Measurements from ENCODE around the gene TGFBRAP1. TPM values are rescaled to one million over a fixed set of nuclear protein-coding genes. Genes with fewer than 3 reads are reported as not detected.

The TGFBRAP1 gene
- total and polyA plus RNA-seq, 9 of the 15 experiments (the other 6 are each of a cell fraction or from before 2014, with no cell fraction given), result 3.7 to 18.0 (median 11.0) TPM

GRCh38 chr2:105279126-105279525 is 50.4 kb downstream of the TGFBRAP1 start:
- peaks cover 89% of the 10 kb centered on the region; the same call in 2 of the 3 replicates for H3K36me3 ChIP-seq (ENCODE audit: control insufficient read depth, insufficient read depth, low read length)
- TF ChIP-seq, protein P1, sequence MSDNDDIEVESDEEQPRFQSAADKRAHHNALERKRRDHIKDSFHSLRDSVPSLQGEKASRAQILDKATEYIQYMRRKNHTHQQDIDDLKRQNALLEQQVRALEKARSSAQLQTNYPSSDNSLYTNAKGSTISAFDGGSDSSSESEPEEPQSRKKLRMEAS (CRISPR knock-in tag; IDR thresholded peaks at IDR 0.05), result no peak
- no peak for TF ChIP-seq ZNF766 (CRISPR knock-in tag; conservative IDR thresholded peaks at IDR 0.05)
- TF ChIP-seq HCFC1 (IDR thresholded peaks at IDR 0.05; ENCODE audit: low read depth, low read length), result no peak
- no peak for TF ChIP-seq SMC3 (conservative IDR thresholded peaks at IDR 0.05; ENCODE audit: insufficient read depth, low read depth, low read length)
- H3K9me3 ChIP-seq (replicated peaks; ENCODE audit: control insufficient read depth, insufficient read depth, low read depth, low read length), result no peaks in the 10 kb centered on the region
- intact Hi-C loops (cut with micrococcal nuclease) (no loop called here), in situ Hi-C loops (cut with MboI) (no loop called here)
- ATAC-seq (no peak), DNase-seq (ENCODE audit: extremely low read depth in 1 of 4, low spot score in 3 of 4) (no peak), FAIRE-seq (no peak)
- no peaks in the 10 kb centered on the region for H3K27me3 ChIP-seq (ENCODE audit: control insufficient read depth in 2 of 2, insufficient read depth in 2 of 2, low read length in 2 of 2)
- no TSS peak for BruUV-seq (replicated peaks)
- H3K79me2 ChIP-seq (ENCODE audit: control insufficient read depth, insufficient read depth, low read length), result no peaks in the 10 kb centered on the region
- H3K9ac ChIP-seq (ENCODE audit: insufficient read depth in 1 of 2, low read depth in 2 of 2, low read length in 2 of 2), result no peak overlapping the region
- 100% methylated on average over 1 of the region's 1 CpG for WGBS (ENCODE audit: insufficient coverage, low coverage, missing lambda C conversion rate)
- H3K4me1 ChIP-seq (replicated peaks in 1 of 2; ENCODE audit: control insufficient read depth in 2 of 2, insufficient read depth in 2 of 2, low read length in 2 of 2), result no peaks in the 10 kb centered on the region
- H2AFZ ChIP-seq (ENCODE audit: low read depth, low read length), result no peak overlapping the region
- H3K4me3 ChIP-seq, result no peak overlapping the region
- no peak overlapping the region for H3K4me2 ChIP-seq (ENCODE audit: insufficient read depth, low read length)
- no peaks in the 10 kb centered on the region for H3K9me1 ChIP-seq (ENCODE audit: control insufficient read depth, insufficient read depth, low read length)
- no peaks in the 10 kb centered on the region for H4K20me1 ChIP-seq (replicated peaks; ENCODE audit: control insufficient read depth, insufficient read depth, low read length)
- H3K27ac ChIP-seq (ENCODE audit: extremely low read depth, low read depth, low read length), result no peak overlapping the region
- POLR2A ChIA-PET, result interaction anchor here (0.7 kb wide), 1 partner anchor 23 kb away, joined by 3 read pairs; no protein-coding TSS in a partner anchor
- CTCF ChIA-PET (ENCODE audit: low intra/inter-chr PET ratio), result interaction anchor here (0.6 kb wide), 1 partner anchor 36 kb away, joined by 3 read pairs; no protein-coding TSS in a partner anchor

- Histone ChIP-seq H3K4me2 (ENCODE audit: insufficient read depth, low read length) (no peak overlapping the region), H3K9me3 (replicated peaks; ENCODE audit: control insufficient read depth, insufficient read depth, low read depth, low read length) (no peaks in the 10 kb centered on the region), H2AFZ (ENCODE audit: low read depth, low read length) (no peak overlapping the region), H3K27me3 (ENCODE audit: control insufficient read depth in 2 of 2, insufficient read depth in 2 of 2, low read length in 2 of 2) (no peaks in the 10 kb centered on the region), H3K79me2 (ENCODE audit: control insufficient read depth, insufficient read depth, low read length) (no peaks in the 10 kb centered on the region), H3K27ac (ENCODE audit: extremely low read depth, low read depth, low read length) (no peak overlapping the region), H3K4me1 (replicated peaks in 1 of 2; ENCODE audit: control insufficient read depth in 2 of 2, insufficient read depth in 2 of 2, low read length in 2 of 2) (no peaks in the 10 kb centered on the region), H3K36me3 (ENCODE audit: control insufficient read depth, insufficient read depth, low read length) (peaks cover 89% of the 10 kb centered on the region; the same call in 2 of the 3 replicates), H3K9me1 (ENCODE audit: control insufficient read depth, insufficient read depth, low read length) (no peaks in the 10 kb centered on the region), H4K20me1 (replicated peaks; ENCODE audit: control insufficient read depth, insufficient read depth, low read length) (no peaks in the 10 kb centered on the region), H3K4me3 (no peak overlapping the region), H3K9ac (ENCODE audit: insufficient read depth in 1 of 2, low read depth in 2 of 2, low read length in 2 of 2) (no peak overlapping the region)
- no peak for TF ChIP-seq SUPT5H (IDR thresholded peaks at IDR 0.05)
- intact Hi-C loops (cut with micrococcal nuclease), result no loop called here
- in situ Hi-C loops (cut with MboI), result no loop called here
- DNase-seq (ENCODE audit: extremely low read depth in 1 of 4, low spot score in 3 of 4) (no peak), ATAC-seq (no peak), FAIRE-seq (no peak)
- no TSS peak for BruUV-seq (replicated peaks)
- WGBS (ENCODE audit: insufficient coverage, low coverage, missing lambda C conversion rate), result 75% methylated on average over 5 of the region's 5 CpGs
- CTCF ChIA-PET (ENCODE audit: low intra/inter-chr PET ratio), result interaction anchor here (0.6 kb wide), 1 partner anchor 36 kb away, joined by 3 read pairs; no protein-coding TSS in a partner anchor
- POLR2A ChIA-PET, result interaction anchor here (0.7 kb wide), 1 partner anchor 22 kb away, joined by 3 read pairs; no protein-coding TSS in a partner anchor
Measured at GRCh38 chr2:105278654-105279053, 50.9 kb downstream of the TGFBRAP1 start.
